ENCODE measurements around the gene SLC44A5.

GRCh38 chr1:75312620-75313019 lies 298.3 kb downstream of the SLC44A5 start:
- TF ChIP-seq CTCF (IDR thresholded peaks at IDR 0.05) (no peak), POLR2A (IDR thresholded peaks at IDR 0.05) (no peak)
